HG03060 (cell line): ENCODE data around the gene HOXA5.

Experiments
- ATAC-seq: cut with Tn5 transposase; IDR thresholded peaks from one replicate; pipeline ENCODE4 v1.9.1; 2021; ENCODE audit warnings: low read depth, moderate number of reproducible peaks; ENCODE audit not compliant: unreplicated experiment

Gene HOXA5

DNA sequence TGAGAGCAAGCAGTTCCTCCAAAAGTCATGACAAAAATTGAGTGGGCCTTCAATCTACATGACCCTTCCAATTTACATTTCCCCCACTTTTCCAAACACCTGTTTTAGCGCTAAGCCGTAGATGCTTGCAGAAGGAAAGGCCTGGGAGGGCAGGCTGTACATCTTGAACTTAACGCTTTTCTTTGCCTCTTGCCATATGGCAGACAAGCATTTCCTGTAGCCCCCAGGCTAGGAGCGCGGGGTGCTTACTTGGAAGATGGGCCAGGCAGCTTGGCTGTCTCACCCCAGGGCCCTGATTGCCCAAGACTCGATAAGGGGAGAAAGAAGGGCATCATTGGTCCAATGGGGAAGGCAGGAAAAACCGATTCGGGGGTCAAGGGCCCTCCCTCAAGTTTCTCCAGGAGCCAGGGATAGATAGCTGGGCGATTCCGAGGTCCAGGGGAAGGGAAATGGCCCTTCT, 28.9 kb upstream of the HOXA5 start:
- no peak for ATAC-seq

GRCh38 chr7:27171637-27172314, 28.3 kb upstream of the HOXA5 start:
- ATAC-seq: no peak

DNA sequence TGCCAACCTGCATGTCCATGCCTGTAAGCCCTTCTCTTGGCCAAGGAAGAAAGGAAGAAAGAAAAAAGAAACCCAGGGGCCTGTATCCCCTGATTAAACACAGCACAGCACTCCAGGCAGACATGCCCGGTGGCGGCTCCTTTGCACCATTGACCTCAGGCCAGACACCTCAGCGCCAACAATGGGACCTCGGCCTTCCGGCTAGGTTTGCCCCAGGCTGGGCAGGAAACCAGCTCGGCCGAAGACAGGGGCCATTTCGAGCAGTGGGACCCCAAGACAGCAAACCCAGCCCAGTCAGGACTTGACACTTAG, 27.8 kb upstream of the HOXA5 start:
- no peak for ATAC-seq

- ATAC-seq: no peak
These were observed 27.2 kb upstream of the HOXA5 start for GRCh38 chr7:27170426-27171324.

DNA sequence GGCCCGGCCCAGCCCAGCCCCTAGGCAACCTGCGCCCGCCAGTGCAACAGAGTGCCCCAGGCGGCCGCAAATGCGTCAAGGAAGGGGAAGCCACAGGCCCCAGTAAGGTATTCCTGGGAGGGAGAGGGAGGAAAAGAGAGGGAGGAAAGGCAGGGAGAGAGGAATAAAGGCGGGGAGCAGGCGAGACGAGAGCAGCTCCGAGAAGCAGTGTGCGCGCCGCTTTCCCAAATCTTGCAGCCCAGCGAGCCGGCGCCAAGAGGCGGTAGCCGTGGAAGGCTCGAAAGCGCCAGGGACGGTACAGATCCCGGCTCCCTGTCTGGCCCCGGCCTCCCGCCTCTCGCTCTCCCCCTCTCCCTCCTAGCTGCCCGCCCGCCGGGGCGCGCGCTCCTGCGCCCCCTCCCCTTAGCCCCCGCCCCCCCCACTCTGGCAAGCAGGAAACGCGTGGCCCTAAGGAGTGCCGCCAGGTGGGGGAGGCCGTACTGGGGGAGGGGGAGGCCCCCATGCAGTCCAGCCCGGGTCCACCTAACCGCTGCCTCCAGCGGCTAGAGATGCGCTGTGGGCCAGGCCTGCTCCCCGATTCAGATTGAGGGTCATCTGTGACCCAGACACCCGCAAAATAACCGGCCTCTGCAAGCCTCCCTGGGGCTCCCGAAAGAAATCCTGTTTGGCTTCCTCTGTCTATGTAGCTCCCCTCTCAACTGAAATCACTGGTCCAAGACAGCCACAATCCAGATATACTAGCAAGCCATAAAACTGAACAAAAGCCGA, 26.4 kb upstream of the HOXA5 start:
- ATAC-seq: no peak

DNA sequence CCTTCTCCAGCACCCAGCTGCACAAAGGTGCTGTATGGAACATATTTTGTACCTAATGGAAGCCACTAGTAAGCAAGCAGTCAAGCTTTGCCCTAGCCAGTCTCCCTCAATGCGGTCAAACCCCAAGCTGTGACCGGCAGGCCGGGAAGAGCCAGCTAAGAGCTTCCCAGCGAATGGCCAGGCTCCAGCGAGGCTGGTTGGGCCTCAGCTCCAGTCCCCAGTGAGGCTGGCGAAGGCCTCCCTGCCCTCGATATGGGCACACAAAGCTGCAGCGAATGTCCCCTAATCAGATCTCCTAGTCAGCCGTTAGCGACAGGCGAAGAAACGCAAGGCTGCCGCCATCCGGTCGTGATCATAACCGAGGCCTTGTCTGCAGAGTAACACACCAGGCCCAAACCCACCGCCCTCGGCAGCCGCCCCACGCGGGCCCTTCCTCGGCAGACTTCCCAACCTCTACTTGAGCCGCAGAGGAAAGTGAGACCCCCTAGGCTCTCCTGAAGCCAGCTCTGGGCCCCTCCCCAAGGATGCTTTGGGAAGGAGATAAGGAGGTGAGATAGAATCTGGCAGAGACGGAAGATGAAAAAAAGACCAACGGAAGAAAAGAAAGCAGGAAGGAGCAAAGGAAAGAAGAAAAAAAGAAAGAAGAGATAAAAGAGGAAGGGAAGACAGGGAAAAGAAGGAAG, 24.9 kb upstream of the HOXA5 start:
- no peak for ATAC-seq

DNA sequence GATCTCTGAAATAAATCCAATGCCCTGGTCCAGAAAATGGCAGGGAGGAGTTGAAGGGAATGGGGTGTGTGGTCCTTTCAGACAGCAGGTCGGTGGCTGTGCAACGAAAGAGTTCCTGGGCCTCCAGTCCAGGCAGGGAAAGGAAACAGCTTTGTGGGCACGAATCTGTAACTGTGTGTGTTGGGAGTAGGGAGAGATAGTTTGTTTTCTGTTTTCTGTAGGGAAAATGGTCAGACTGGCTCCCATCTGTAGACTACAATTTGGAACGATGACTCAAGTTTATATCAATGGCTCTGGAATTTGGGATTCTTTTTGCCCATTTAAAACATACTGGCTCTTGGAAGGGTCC, 24.4 kb upstream of the HOXA5 start:
- ATAC-seq: no peak

DNA sequence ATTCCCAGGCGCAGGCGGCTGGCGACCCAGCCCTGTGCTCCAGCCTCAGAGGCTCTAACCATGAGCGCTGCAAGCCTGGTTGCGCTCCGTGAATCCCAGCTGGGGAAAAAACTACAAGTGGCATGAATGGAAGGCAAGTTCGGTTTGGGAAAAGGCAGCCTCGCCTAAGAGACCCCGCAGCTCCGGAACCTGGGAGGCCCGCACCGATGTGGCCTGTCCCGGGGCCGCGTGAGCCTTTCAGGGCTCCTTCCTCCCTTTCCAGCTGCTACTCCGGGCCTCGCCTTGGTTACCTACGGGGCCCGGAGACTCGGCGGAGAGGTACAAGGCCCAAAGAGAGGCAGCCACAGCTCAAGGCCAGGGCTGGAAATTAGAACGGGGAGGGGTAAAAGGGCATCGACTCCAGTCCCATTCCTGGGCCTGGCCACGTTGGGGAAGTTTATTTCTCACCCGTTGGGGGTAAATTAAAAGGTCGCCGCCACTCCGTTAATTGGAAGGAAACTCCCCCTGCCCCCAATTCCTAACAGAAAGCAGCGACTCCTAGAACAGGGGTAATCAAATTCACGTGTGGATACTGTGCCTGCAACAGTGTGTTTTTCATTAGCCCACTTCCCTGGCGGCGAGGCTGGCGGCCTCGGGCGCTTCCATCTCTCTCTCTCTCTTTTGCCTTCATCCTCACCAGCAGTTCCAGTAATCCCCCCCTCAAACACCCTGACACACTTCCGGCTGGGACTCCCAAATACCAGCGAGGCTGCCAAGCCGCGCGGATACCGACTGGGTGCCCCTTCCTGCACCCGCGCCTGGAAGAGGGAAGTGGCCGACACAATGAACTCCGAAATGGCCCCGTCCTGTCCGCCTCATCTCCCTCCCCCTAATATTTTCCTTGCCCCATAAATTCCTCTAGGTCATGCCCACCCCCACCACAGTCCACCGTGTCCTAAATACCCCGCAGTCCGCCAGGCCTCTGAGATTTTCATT, 23.3 kb upstream of the HOXA5 start:
- no peak for ATAC-seq

DNA sequence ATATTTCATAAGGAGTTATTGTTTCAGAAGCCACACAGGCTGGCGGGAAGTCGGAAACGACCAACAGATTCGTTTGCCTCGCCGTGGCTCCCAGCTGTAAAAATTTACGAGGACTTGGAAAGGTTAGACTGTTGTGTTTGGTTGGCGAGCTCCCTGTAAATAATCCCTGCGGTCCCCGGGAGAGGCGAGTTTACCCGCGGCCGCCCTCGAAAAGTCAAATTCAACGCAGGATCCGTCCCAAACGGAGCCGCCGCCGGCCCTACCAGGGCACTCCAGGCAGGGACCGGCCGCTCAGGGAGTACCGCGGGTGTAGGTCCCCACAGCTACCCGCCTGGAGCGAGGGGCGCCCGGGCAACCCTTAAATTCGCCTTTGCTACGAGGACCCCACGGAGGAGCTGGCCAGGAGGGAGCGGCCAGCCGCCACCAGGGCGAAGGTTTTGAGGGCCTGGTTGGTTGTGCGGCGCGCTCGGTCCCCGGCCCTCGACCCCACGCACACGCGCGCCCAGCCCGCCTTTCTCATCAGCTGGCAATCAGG, 22.6 kb upstream of the HOXA5 start:
- ATAC-seq: no peak

- no peak for ATAC-seq
These were observed 21.9 kb upstream of the HOXA5 start, which contains the start of gene HOXA9 for GRCh38 chr7:27165089-27165995. HOXA9 (minus strand) TSS chr7:27165537; CDS start chr7:27165457, 80 bp downstream.

- no peak for ATAC-seq
These were observed 21.0 kb upstream of the HOXA5 start for GRCh38 chr7:27164367-27165088.

GRCh38 chr7:27164045-27164366, 20.5 kb upstream of the HOXA5 start:
- no peak for ATAC-seq

DNA sequence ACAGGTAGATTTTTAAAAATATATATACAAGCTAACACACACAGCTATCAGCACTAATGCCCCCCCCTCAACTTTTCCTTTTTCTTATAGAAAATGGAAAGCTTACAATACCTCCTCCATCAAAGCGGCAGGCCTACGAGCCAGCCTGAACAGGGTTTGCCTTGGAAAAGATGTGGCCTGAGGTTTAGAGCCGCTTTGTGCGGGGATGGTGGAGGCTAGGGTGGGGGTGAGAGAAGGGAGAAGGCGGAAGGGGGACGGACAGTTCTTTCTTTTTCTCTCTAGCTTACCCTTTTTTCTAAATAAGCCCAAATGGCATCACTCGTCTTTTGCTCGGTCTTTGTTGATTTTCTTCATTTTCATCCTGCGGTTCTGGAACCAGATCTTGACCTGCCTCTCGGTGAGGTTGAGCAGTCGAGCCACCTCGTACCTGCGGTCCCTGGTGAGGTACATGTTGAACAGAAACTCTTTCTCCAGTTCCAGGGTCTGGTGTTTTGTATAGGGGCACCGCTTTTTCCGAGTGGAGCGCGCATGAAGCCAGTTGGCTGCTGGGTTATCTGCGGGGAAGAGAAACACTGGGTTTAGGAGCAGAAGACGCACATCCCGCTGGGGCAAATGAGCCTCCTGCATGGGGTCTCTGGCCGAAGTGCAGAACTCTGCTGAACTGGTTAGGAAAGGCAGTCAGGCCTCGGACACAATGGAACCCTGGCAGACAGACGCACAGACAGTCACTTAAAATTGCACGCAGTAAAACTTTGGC, 20.0 kb upstream of the HOXA5 start:
- no peak for ATAC-seq

DNA sequence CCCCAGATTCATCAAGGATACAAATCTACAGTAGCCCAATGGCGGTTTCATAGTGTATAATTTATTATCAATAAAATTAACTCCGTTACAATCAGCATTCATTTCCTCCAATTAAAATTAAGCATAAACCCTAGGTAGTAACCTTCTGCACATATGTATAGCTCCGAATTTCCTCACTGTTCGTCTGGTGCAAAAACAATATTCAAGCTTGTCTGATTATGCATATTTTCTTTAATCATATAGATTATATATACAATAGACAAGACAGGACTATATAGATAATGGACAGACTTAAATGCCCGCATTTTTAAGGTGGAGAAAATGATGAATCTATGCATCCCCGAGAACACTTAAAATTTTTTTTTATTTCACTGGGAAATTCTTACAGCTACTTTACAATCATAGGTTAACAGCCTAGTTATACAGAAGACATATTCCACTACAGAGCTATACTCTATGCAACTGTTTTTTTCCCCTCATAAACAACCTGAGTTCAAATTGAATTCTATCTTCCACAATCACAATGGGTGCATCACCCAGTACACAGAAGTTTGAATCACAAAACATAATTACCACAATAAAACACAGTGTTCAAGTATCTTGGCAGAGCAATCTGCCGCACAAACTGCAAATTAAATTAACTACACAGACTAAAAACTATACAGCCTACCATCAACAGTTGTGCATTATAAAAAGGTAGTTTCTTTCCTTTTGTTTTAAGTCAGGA, 19.2 kb upstream of the HOXA5 start:
- no peak for ATAC-seq

- no peak for ATAC-seq
These were observed 18.5 kb upstream of the HOXA5 start for GRCh38 chr7:27161721-27162560.
